GM18907 (cell line): ENCODE results near the gene FLNA.
"Not testable (repeated sequence)": the region's sequence is repeated elsewhere in the genome, so short reads cannot be mapped to it uniquely, and the experiment has no call there.

Experiments used
- ATAC-seq: cut with Tn5 transposase; IDR thresholded peaks from one replicate; pipeline ENCODE4 v1.9.1; 2021; ENCODE audit warnings: mild to moderate bottlenecking, moderate library complexity; ENCODE audit not compliant: unreplicated experiment

The FLNA gene

GRCh38 chrX:154398668-154399526, 24.5 kb upstream of the FLNA start:
- ATAC-seq = peak; percentile 17

- ATAC-seq = peak; percentile 82
Measured at GRCh38 chrX:154397888-154398667, 23.6 kb upstream of the FLNA start, which contains the start of gene RPL10. Gene RPL10, plus strand, starts transcription at chrX:154398377. Its CDS starts 143 bp downstream, at chrX:154398520.

GRCh38 chrX:154396973-154397887, 22.8 kb upstream of the FLNA start:
- ATAC-seq = peak; percentile 48

GRCh38 chrX:154396363-154396762, 21.9 kb upstream of the FLNA start:
- ATAC-seq = not testable (repeated sequence)

GRCh38 chrX:154389812-154390747, 15.6 kb upstream of the FLNA start:
- ATAC-seq = peak; percentile 69

GRCh38 chrX:154388649-154389048, 14.2 kb upstream of the FLNA start:
- ATAC-seq = peak; percentile 30

- ATAC-seq = peak; percentile 32
Measured at GRCh38 chrX:154388094-154388493, 13.7 kb upstream of the FLNA start.

GRCh38 chrX:154384284-154384892, 10.0 kb upstream of the FLNA start:
- ATAC-seq = no peak

GRCh38 chrX:154383359-154384283, 9.2 kb upstream of the FLNA start:
- no peak for ATAC-seq

GRCh38 chrX:154382483-154383069, 8.1 kb upstream of the FLNA start:
- no peak for ATAC-seq

GRCh38 chrX:154381271-154381670, 6.8 kb upstream of the FLNA start:
- no peak for ATAC-seq

- no peak for ATAC-seq
Measured at GRCh38 chrX:154380787-154381186, 6.4 kb upstream of the FLNA start.

GRCh38 chrX:154380153-154380552, 5.7 kb upstream of the FLNA start:
- ATAC-seq = no peak

GRCh38 chrX:154379569-154379951, 5.1 kb upstream of the FLNA start:
- ATAC-seq = no peak

GRCh38 chrX:154378799-154379568, 4.5 kb upstream of the FLNA start, which contains the start of gene EMD:
Gene EMD, plus strand, starts transcription at chrX:154379295. Its CDS starts 190 bp downstream, at chrX:154379485.
- peak; percentile 82 for ATAC-seq

- ATAC-seq = peak; percentile 1
Measured at GRCh38 chrX:154378059-154378798, 3.8 kb upstream of the FLNA start.
